HG03520 (cell line): ENCODE measurements around the gene PGM2.

Experiments
- ATAC-seq: cut with Tn5 transposase; IDR thresholded peaks from one replicate; pipeline ENCODE4 v1.9.1; 2021; ENCODE audit warnings: mild to moderate bottlenecking, moderate library complexity; ENCODE audit not compliant: unreplicated experiment

The PGM2 gene

GRCh38 chr4:37858872-37859271 is 32.4 kb downstream of the PGM2 start:
- no peak for ATAC-seq

GRCh38 chr4:37860266-37860665 is 33.8 kb downstream of the PGM2 start:
- no peak for ATAC-seq

GRCh38 chr4:37862961-37863360 is 36.5 kb downstream of the PGM2 start:
- no peak for ATAC-seq

GRCh38 chr4:37864786-37865185 is 38.3 kb downstream of the PGM2 start:
- ATAC-seq: no peak

GRCh38 chr4:37865450-37865849 is 39.0 kb downstream of the PGM2 start:
- ATAC-seq: no peak

GRCh38 chr4:37867102-37867501 is 40.6 kb downstream of the PGM2 start:
- ATAC-seq: no peak

- ATAC-seq: no peak
These were observed 41.8 kb downstream of the PGM2 start for GRCh38 chr4:37868238-37868637.

GRCh38 chr4:37872310-37872988 is 46.0 kb downstream of the PGM2 start:
- no peak for ATAC-seq

- no peak for ATAC-seq
These were observed 46.9 kb downstream of the PGM2 start for GRCh38 chr4:37873386-37873785.

GRCh38 chr4:37876156-37876555 is 49.7 kb downstream of the PGM2 start:
- ATAC-seq: no peak

GRCh38 chr4:37879365-37879764 is 52.9 kb downstream of the PGM2 start:
- no peak for ATAC-seq

GRCh38 chr4:37881811-37882210 is 55.3 kb downstream of the PGM2 start:
- ATAC-seq: no peak

GRCh38 chr4:37882665-37883296 is 56.3 kb downstream of the PGM2 start:
- ATAC-seq: no peak

- no peak for ATAC-seq
These were observed 58.5 kb downstream of the PGM2 start for GRCh38 chr4:37884855-37885487.

- ATAC-seq: no peak
These were observed 59.0 kb downstream of the PGM2 start for GRCh38 chr4:37885496-37885895.

- no peak for ATAC-seq
These were observed 63.6 kb downstream of the PGM2 start for GRCh38 chr4:37889849-37890800.

- ATAC-seq: peak; percentile 18
These were observed 64.3 kb downstream of the PGM2 start, which contains the start of gene TBC1D1 for GRCh38 chr4:37890801-37891259. Gene TBC1D1 (plus strand): TSS chr4:37891084. CDS start chr4:37902096, 11,012 bp downstream.

GRCh38 chr4:37891260-37892159 is 65.0 kb downstream of the PGM2 start:
- ATAC-seq: peak; percentile 56

GRCh38 chr4:37892641-37893040 is 66.2 kb downstream of the PGM2 start:
- ATAC-seq: peak; percentile 45

- no peak for ATAC-seq
These were observed 66.7 kb downstream of the PGM2 start for GRCh38 chr4:37893164-37893563.
